COLO668 (cell line): Measurements from ENCODE around the gene MPHOSPH8.

Source experiments
- DNase-seq: peaks from one replicate; lab custom pipeline; 2025; ENCODE audit not compliant: unreplicated experiment; lab: John Stamatoyannopoulos, UW

The MPHOSPH8 gene

GRCh38 chr13:19633479-19634255 lies at the start of gene MPHOSPH8:
TSS of gene MPHOSPH8 (plus strand) at chr13:19633659. CDS start at chr13:19633749, 90 bp downstream.
- peak; percentile 100 for DNase-seq

- DNase-seq, result no peak
Observed at GRCh38 chr13:19586904-19587634, 46.4 kb upstream of the MPHOSPH8 start.

GRCh38 chr13:19587635-19588300 lies 45.7 kb upstream of the MPHOSPH8 start:
- DNase-seq, result peak; percentile 40

GRCh38 chr13:19589312-19589711 lies 44.1 kb upstream of the MPHOSPH8 start:
- no peak for DNase-seq

GRCh38 chr13:19590423-19590822 lies 43.0 kb upstream of the MPHOSPH8 start:
- DNase-seq, result no peak

- no peak for DNase-seq
Observed at GRCh38 chr13:19591864-19592263, 41.6 kb upstream of the MPHOSPH8 start.

- DNase-seq, result no peak
Observed at GRCh38 chr13:19592657-19593180, 40.7 kb upstream of the MPHOSPH8 start.

- no peak for DNase-seq
Observed at GRCh38 chr13:19596086-19596485, 37.4 kb upstream of the MPHOSPH8 start.

- DNase-seq, result no peak
Observed at GRCh38 chr13:19596960-19597361, 36.5 kb upstream of the MPHOSPH8 start.

GRCh38 chr13:19597523-19597922 lies 35.9 kb upstream of the MPHOSPH8 start:
- no peak for DNase-seq

- DNase-seq, result peak; percentile 89
Observed at GRCh38 chr13:19601749-19602725, 31.4 kb upstream of the MPHOSPH8 start.

- DNase-seq, result no peak
Observed at GRCh38 chr13:19604306-19604705, 29.2 kb upstream of the MPHOSPH8 start.

- no peak for DNase-seq
Observed at GRCh38 chr13:19605161-19605955, 28.1 kb upstream of the MPHOSPH8 start.

GRCh38 chr13:19606152-19606551 lies 27.3 kb upstream of the MPHOSPH8 start:
- peak; percentile 48 for DNase-seq

- no peak for DNase-seq
Observed at GRCh38 chr13:19606737-19607136, 26.7 kb upstream of the MPHOSPH8 start.

GRCh38 chr13:19607523-19608078 lies 25.9 kb upstream of the MPHOSPH8 start:
- DNase-seq, result no peak

- no peak for DNase-seq
Observed at GRCh38 chr13:19618977-19619376, 14.5 kb upstream of the MPHOSPH8 start.

GRCh38 chr13:19622193-19622592 lies 11.3 kb upstream of the MPHOSPH8 start:
- no peak for DNase-seq

GRCh38 chr13:19624265-19624664 lies 9.2 kb upstream of the MPHOSPH8 start:
- DNase-seq, result no peak
